ENCODE data around the gene CCDC201.
"Not testable (repeated sequence)": the region's sequence is repeated elsewhere in the genome, so short reads cannot be mapped to it uniquely, and the experiment has no call there.

CCDC201 gene

DNA sequence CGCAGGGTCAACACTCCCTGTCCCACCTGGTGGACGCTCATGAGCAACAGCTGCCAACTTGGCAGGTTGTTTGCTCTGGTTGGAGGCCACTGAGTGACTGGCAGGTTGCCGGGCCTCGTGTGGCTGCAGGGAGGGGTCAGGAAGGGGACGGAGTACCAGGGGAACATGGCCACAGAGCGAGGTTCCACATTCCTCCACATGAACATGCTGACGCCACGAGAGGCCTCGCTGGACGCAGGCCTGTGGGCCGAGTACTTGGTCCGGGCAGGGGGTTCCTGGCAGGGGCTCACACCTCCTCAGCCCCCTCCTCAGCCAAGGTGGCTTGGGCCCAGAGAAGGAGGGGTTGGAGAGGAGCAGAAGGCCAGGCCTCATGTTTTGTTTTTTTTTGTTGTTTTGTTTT, 54.1 kb downstream of the CCDC201 start:
- H3K4me3 ChIP-seq (ENCODE audit: insufficient read depth, low read depth, low read length); H3K9me3 ChIP-seq (ENCODE audit: control insufficient read depth, low read length); H3K27ac ChIP-seq (ENCODE audit: insufficient read depth, low read depth, low read length, poor library complexity, severe bottlenecking); H3K36me3 ChIP-seq (ENCODE audit: control insufficient read depth, insufficient read depth, low read length); H3K4me1 ChIP-seq (ENCODE audit: control insufficient read depth, insufficient read depth, low read length); H3K27me3 ChIP-seq (ENCODE audit: control insufficient read depth, insufficient read depth, low read length, poor library complexity, severe bottlenecking): not testable (repeated sequence)
- 95 to 96% methylated on average over 12 of the region's 12 CpGs for WGBS, 2 experiments

DNA sequence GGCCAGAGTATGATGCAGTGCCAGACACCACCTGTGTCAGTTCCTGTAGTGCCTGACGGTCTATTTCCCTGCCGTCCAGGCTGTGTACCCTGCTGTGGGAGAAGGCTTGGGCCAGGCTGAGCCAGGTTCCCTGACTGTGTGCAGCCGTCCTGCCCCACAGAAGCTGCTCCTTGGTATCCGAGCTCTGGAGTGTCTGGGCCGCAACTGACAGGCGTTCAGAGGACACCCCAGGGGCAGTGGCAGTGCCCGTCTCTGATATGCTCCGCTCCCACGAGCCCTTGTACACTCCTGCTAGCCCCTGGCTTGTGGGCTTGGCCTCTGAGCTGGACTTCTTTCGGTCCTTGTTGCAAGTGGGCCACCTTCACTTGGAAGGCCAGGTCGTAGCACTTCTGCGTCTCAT, 55.0 kb downstream of the CCDC201 start:
- not testable (repeated sequence) for H3K27ac ChIP-seq (ENCODE audit: insufficient read depth, low read depth, low read length, poor library complexity, severe bottlenecking); H3K27me3 ChIP-seq (ENCODE audit: control insufficient read depth, insufficient read depth, low read length, poor library complexity, severe bottlenecking)
- WGBS, 2 experiments: 94 to 95% methylated on average over 11 to 12 of the region's 12 CpGs

DNA sequence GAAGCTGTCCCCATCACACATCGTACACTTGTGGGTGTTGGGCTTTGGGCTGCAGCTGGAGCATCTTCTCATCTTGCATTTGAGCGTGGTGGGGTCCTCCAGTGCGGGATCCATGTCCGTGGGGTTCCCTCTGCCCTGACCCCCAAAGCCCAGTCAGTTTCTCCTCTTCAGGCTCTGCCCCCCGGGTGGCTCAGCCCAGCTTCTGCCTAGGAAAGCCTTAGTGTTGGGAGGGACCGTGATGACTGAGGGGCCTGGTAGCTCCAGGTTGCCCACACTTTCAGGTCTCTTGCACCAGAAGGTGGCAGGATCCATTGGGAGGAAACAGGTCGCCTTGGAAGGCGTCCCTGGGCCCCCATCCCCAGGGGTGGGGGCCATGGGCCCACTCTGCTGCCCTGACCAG, 55.9 kb downstream of the CCDC201 start:
- not testable (repeated sequence) for H3K27ac ChIP-seq (ENCODE audit: insufficient read depth, low read depth, low read length, poor library complexity, severe bottlenecking); H3K27me3 ChIP-seq (ENCODE audit: control insufficient read depth, insufficient read depth, low read length, poor library complexity, severe bottlenecking); H3K9me3 ChIP-seq (ENCODE audit: control insufficient read depth, low read length); H3K36me3 ChIP-seq (ENCODE audit: control insufficient read depth, insufficient read depth, low read length); H3K4me1 ChIP-seq (ENCODE audit: control insufficient read depth, insufficient read depth, low read length); H3K4me3 ChIP-seq (ENCODE audit: insufficient read depth, low read depth, low read length)
- WGBS, 2 experiments: 93 to 94% methylated on average over 8 of the region's 8 CpGs

More for the DNA sequence above, 55.0 kb downstream of the CCDC201 start:
- not testable (repeated sequence) for H3K4me3 ChIP-seq (ENCODE audit: insufficient read depth, low read depth, low read length); H3K4me1 ChIP-seq (ENCODE audit: control insufficient read depth, insufficient read depth, low read length); H3K36me3 ChIP-seq (ENCODE audit: control insufficient read depth, insufficient read depth, low read length); H3K9me3 ChIP-seq (ENCODE audit: control insufficient read depth, low read length)

DNA sequence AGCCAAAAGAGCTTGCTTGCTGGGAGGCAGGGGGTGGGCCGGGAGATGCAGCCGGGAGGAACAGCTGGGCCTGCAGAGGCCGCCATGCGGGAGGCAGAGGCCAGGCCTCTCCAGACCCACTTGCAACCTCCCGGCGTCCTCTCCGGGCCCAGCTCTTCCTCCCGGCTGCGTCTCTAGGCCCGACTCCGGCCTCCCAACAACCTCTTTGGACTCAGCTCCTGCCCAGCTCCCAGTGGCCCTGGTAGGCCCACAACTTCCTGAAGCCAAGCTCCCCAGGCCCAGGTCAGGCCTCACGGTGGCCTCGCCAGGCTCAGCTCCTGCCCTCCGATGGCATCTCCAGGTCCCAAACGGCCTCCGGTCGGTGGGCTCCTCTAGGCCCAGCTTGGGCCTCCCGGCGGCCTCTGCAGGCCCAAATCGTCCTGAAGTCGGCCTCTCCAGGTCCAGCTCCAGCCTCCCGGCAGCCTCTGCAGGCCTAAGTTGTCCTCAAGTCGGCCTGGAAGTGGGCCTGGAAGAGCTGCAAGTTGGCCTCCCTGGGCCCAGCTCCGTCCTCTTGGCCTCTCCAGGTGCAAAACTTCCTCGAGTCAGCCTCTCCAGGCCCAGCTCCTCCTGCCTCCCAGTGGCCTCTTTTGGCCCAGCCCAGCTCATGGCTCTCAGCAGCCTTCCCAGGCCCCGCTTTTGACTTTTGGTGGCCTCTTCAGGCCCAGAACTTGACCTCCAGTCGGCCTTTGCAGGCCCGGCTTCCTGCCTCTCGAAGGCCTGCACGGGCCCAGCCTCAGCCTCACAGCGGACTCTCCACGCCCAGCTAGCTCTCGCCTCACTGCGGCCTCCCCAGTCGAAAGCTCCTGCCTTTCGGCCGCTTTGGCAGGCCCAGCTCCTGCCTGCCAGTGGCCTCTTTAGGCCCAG, 58.4 kb downstream of the CCDC201 start:
- 92 to 93% methylated on average over 37 of the region's 37 CpGs for WGBS, 2 experiments
- H3K27me3 ChIP-seq (ENCODE audit: control insufficient read depth, insufficient read depth, low read length, poor library complexity, severe bottlenecking); H3K27ac ChIP-seq (ENCODE audit: insufficient read depth, low read depth, low read length, poor library complexity, severe bottlenecking); H3K9me3 ChIP-seq (ENCODE audit: control insufficient read depth, low read length); H3K4me3 ChIP-seq (ENCODE audit: insufficient read depth, low read depth, low read length); H3K4me1 ChIP-seq (ENCODE audit: control insufficient read depth, insufficient read depth, low read length); H3K36me3 ChIP-seq (ENCODE audit: control insufficient read depth, insufficient read depth, low read length): not testable (repeated sequence)

DNA sequence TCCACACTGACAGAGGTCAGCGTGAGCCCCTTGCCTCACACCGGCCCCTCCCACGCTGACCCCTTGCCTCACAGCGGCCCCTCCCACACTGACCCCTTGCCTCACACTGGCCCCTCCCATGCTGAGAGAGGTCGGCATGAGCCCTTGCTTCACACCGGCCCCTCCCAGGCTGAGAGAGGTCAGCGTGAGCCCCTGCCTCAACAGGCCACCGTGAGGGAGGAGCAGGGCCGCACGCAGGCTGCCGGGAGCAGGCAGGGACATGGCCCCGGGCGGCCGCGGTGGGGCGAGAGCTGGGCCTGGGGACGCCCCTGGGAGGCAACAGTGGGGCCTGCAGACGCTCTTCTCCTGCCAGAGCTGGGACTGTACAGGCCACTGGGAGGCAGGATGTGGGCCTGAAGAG, 59.1 kb downstream of the CCDC201 start:
- not testable (repeated sequence) for H3K4me1 ChIP-seq (ENCODE audit: control insufficient read depth, insufficient read depth, low read length); H3K36me3 ChIP-seq (ENCODE audit: control insufficient read depth, insufficient read depth, low read length); H3K9me3 ChIP-seq (ENCODE audit: control insufficient read depth, low read length); H3K27ac ChIP-seq (ENCODE audit: insufficient read depth, low read depth, low read length, poor library complexity, severe bottlenecking); H3K27me3 ChIP-seq (ENCODE audit: control insufficient read depth, insufficient read depth, low read length, poor library complexity, severe bottlenecking); H3K4me3 ChIP-seq (ENCODE audit: insufficient read depth, low read depth, low read length)
- WGBS, 2 experiments: 92 to 93% methylated on average over 18 of the region's 18 CpGs

DNA sequence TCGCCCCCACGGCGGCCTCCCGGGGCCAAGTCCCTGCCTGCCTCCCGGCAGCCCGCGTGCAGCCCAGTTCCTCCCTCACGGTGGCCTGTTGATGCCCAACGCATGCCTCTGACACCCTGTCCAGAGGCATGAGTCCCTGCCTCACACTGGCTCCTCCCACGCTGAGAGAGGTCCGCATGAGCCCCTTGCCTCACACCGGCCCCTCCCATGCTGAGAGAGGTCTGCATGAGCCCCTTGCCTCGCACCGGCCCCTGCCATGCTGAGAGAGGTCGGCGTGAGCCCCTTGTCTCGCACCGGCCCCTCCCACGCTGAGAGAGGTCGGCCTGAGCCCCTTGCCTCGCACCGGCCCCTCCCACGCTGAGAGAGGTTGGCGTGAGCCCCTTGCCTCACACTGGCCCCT, 59.9 kb downstream of the CCDC201 start:
- no peaks in the 10 kb centered on the region for H3K36me3 ChIP-seq (ENCODE audit: control insufficient read depth, insufficient read depth, low read length)
- H3K4me3 ChIP-seq (ENCODE audit: insufficient read depth, low read depth, low read length): no peak overlapping the region
- H3K9me3 ChIP-seq (ENCODE audit: control insufficient read depth, low read length): no peaks in the 10 kb centered on the region
- WGBS, 2 experiments: 92 to 93% methylated on average over 24 of the region's 24 CpGs
- no peaks in the 10 kb centered on the region for H3K27me3 ChIP-seq (ENCODE audit: control insufficient read depth, insufficient read depth, low read length, poor library complexity, severe bottlenecking)
- H3K4me1 ChIP-seq (ENCODE audit: control insufficient read depth, insufficient read depth, low read length): no peaks in the 10 kb centered on the region
- H3K27ac ChIP-seq (ENCODE audit: insufficient read depth, low read depth, low read length, poor library complexity, severe bottlenecking): no peak overlapping the region

DNA sequence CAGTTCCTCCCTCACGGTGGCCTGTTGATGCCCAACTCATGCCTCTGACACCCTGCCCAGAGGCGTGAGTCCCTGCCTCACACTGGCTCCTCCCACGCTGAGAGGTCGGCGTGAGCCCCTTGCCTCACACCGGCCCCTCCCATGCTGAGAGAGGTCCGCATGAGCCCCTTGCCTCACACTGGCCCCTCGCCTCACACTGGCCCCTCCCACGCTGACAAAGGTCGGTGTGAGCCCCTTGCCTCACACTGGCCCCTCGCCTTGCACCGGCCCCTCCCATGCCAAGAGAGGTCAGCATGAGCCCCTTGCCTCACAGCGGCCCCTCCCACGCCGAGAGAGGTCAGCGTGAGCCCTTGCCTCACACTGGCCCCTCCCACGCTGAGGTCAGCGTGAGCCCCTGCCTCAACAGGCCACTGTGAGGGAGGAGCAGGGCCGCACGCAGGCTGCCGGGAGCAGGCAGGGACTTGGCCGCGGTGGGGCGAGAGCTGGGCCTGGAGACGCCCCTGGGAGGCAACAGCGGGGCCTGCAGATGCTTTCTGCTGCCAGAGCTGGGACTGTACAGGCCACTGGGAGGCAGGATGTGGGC, 61.1 kb downstream of the CCDC201 start:
- not testable (repeated sequence) for H3K27ac ChIP-seq (ENCODE audit: insufficient read depth, low read depth, low read length, poor library complexity, severe bottlenecking); H3K4me3 ChIP-seq (ENCODE audit: insufficient read depth, low read depth, low read length); H3K27me3 ChIP-seq (ENCODE audit: control insufficient read depth, insufficient read depth, low read length, poor library complexity, severe bottlenecking); H3K4me1 ChIP-seq (ENCODE audit: control insufficient read depth, insufficient read depth, low read length); H3K9me3 ChIP-seq (ENCODE audit: control insufficient read depth, low read length); H3K36me3 ChIP-seq (ENCODE audit: control insufficient read depth, insufficient read depth, low read length)
- WGBS, 2 experiments: 91% methylated on average over 26 of the region's 26 CpGs

DNA sequence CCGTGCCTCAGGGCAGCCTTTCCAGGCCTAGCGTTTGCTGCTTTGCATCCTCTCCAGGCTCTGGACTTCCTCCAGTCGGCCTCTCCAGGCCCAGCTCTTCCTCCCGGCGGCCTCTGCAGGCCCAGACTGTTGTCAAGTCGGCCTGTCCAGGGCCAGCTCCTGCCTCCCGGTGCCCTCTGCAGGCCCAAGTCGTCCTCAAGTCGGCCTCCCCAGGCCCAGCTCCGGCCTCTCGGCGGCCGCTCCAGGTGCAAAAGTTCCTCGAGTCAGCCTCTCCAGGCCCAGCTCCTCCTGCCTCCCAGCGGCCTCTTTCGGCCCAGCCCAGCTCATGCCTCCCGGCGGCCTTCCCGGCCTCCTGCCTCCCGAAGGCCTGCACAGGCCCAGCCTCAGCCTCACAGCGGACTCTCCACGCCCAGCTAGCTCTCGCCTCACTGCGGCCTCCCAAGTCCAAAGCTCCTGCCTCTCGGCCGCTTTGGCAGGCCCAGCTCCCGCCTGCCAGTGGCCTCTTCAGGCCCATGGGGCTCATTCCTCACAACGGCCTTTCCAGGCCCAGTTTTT, 62.4 kb downstream of the CCDC201 start:
- not testable (repeated sequence) for H3K27me3 ChIP-seq (ENCODE audit: control insufficient read depth, insufficient read depth, low read length, poor library complexity, severe bottlenecking); H3K9me3 ChIP-seq (ENCODE audit: control insufficient read depth, low read length); H3K27ac ChIP-seq (ENCODE audit: insufficient read depth, low read depth, low read length, poor library complexity, severe bottlenecking); H3K4me3 ChIP-seq (ENCODE audit: insufficient read depth, low read depth, low read length); H3K36me3 ChIP-seq (ENCODE audit: control insufficient read depth, insufficient read depth, low read length); H3K4me1 ChIP-seq (ENCODE audit: control insufficient read depth, insufficient read depth, low read length)
- 93 to 94% methylated on average over 27 of the region's 28 CpGs for WGBS, 2 experiments
